ENCODE results near the gene KLHDC4.

The KLHDC4 gene

GRCh38 chr16:87715231-87715630 is 50.6 kb downstream of the KLHDC4 start:
- no peak for DNase-seq

GRCh38 chr16:87713451-87714229 is 52.1 kb downstream of the KLHDC4 start:
- peak; percentile 1 for DNase-seq

GRCh38 chr16:87712184-87712762 is 53.5 kb downstream of the KLHDC4 start:
- no peak for DNase-seq

GRCh38 chr16:87710887-87711286 is 54.9 kb downstream of the KLHDC4 start:
- no peak for DNase-seq

- DNase-seq, result no peak
Measured at GRCh38 chr16:87709677-87710076, 56.1 kb downstream of the KLHDC4 start.

- no peak for DNase-seq
Measured at GRCh38 chr16:87708881-87709638, 56.7 kb downstream of the KLHDC4 start.

GRCh38 chr16:87707714-87708580 is 57.8 kb downstream of the KLHDC4 start:
- no peak for DNase-seq

- DNase-seq, result no peak
Measured at GRCh38 chr16:87707097-87707496, 58.7 kb downstream of the KLHDC4 start.

- no peak for DNase-seq
Measured at GRCh38 chr16:87706278-87707000, 59.3 kb downstream of the KLHDC4 start.

GRCh38 chr16:87705771-87706277 is 60.0 kb downstream of the KLHDC4 start:
- DNase-seq, result no peak

GRCh38 chr16:87704754-87705353 is 60.9 kb downstream of the KLHDC4 start:
- DNase-seq, result no peak

GRCh38 chr16:87703835-87704375 is 61.9 kb downstream of the KLHDC4 start:
- no peak for DNase-seq

GRCh38 chr16:87703071-87703470 is 62.7 kb downstream of the KLHDC4 start:
- no peak for DNase-seq

GRCh38 chr16:87702325-87702811 is 63.4 kb downstream of the KLHDC4 start:
- peak; percentile 28 for DNase-seq

- no peak for DNase-seq
Measured at GRCh38 chr16:87701505-87701921, 64.3 kb downstream of the KLHDC4 start.

GRCh38 chr16:87701078-87701460 is 64.7 kb downstream of the KLHDC4 start:
- DNase-seq, result no peak

- no peak for DNase-seq
Measured at GRCh38 chr16:87700406-87701077, 65.2 kb downstream of the KLHDC4 start.

GRCh38 chr16:87698676-87699199 is 67.0 kb downstream of the KLHDC4 start:
- no peak for DNase-seq

- DNase-seq, result no peak
Measured at GRCh38 chr16:87698241-87698640, 67.5 kb downstream of the KLHDC4 start.

GRCh38 chr16:87697792-87698191 is 68.0 kb downstream of the KLHDC4 start:
- no peak for DNase-seq

Data from inflammatory macrophage treated with lipopolysaccharide for 4 hours (primary cell).